HG02763 (cell line): ENCODE data around the gene SYCP2.

Experiments used
- ATAC-seq: cut with Tn5 transposase; IDR thresholded peaks from one replicate; pipeline ENCODE4 v1.9.1; 2021; ENCODE audit warnings: mild to moderate bottlenecking, moderate library complexity; ENCODE audit not compliant: unreplicated experiment

Gene SYCP2

DNA sequence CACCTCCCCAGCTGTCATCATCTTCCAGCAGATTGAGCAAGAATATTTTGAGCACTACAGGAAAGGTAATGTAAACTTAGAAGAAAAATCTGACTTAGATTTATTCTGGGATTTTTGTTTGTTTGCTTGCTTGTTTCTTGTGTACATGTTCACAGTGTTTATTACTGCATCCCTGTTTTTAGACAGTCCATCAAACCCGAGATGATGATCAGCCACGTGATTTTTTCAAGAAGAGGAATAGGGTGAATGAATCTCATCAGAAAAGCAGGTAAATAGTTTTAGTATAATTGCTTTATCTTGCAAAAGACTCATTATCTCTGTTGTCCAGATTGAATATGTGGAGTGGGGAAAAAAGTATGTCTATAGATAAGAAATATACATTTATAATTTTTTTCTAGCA, 8.8 kb upstream of the SYCP2 start:
- no peak for ATAC-seq

DNA sequence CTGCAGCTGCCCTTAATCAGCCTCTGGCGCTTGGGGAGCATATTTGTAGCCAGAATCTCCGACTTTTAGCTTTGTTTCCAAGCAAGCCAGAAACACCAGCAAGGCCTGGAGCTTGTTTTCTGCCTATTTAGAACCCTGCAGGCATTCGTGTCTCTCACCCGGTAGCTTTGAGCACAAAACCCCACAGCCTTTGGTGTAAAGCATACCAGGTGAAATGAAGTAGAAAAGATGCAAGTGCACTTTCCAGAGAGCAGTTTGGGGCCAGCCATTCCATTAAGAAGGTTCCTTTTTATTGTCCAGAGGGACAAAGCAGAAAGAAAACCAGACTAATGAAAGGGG, 7.5 kb upstream of the SYCP2 start:
- ATAC-seq, result no peak

DNA sequence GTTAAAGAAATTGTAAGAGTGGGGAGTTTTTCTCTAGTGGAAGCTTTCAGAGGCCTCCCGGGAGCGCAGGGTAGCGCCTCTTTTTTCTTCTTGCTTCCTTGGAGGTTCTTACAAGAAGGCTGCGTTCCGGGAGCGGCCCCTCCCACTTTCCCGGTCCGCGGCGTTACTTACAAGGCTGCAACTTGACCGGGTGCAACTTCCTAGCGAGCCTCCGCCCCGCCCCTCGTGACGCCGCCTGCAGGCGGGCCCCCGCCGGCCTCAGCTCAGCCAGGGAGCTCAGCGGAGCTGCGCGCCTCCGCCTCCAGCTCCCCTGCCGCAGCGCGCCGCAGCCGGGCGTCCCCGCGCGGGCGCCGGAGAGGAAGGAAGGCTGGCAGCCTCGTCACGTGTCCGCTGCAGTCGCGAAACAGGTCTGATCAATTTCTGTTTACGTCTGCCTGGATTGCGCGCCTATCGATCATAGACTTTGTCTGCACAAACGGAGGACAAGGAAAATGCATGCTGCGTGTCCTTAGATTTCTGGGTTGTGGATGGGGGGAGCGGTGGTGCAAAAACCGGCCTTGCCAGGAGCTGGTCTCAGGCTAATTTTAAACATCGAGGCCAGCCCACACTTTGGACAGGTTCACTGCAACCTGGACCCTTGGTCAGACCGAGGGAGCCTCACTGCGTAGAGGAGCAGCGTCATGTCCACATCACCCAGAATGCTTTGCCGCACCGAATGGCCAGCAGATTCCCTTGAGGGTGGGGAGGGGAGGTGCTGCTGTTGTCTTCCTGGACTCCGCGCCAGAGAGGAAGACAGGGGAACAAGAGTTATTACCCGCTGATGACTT, 6.9 kb upstream of the SYCP2 start, which contains the start of the genes FAM217B and PPP1R3D:
FAM217B (plus strand) TSS at position 261 of the 827 bp plus-strand sequence. CDS start 3,555 bp downstream, outside the sequence.
PPP1R3D (minus strand) TSS at position 177 of the 827 bp plus-strand sequence. CDS start 374 bp downstream, outside the sequence.
- peak; percentile 93 for ATAC-seq

DNA sequence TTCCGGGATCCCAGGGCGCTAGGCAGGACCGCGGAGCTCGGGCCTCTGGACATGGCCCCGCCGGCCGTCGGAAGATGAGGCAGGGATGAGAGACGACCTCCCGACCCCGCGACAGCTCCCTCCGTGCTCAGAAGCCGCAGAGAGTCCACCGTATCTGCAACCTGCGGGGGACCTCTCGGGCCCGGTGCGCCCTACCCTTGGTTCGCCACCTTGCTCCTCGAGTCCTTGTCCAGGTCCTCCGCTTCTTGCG, 6.4 kb upstream of the SYCP2 start:
- peak; percentile 27 for ATAC-seq

DNA sequence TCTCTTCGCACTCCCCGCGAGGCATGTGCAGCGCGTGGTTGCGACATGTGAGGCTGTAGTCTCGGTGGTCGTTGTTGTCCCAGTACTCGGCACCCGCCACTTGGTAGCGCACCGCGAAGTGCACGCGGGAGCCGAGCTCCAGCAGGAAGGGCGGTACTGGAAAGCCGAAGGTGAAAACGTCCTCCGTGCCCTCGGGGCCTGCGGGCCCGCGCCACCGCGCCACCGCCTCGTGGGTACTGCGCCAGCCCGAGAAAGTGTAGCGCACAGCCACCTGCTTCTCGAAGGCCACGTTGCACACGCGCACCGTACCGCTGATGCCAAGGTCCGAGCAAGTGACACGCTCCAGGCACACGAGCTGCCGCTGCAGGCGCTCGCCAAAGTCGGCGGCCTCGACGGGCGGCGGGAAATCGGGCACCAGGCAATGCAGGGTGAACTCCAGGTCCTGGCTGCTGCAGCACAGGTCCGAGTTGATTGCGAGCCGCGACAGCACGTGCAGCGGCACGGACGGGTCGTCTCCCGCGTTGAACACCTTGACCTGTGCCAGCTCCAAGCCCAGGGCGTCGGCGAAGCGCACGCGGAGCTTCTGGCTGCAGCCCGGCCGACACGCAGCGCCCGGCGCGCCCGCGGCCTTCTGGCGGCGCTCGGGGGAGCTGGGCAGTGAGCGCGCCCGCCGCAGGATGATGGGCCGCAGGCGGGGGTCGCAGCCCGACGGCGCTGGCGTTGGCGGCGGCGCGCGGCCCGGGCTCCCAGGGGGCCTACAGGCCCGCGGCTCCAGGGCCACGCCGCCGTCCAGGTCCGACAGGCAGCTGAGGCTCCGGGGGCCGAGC, 5.8 kb upstream of the SYCP2 start:
- ATAC-seq, result peak; percentile 27

DNA sequence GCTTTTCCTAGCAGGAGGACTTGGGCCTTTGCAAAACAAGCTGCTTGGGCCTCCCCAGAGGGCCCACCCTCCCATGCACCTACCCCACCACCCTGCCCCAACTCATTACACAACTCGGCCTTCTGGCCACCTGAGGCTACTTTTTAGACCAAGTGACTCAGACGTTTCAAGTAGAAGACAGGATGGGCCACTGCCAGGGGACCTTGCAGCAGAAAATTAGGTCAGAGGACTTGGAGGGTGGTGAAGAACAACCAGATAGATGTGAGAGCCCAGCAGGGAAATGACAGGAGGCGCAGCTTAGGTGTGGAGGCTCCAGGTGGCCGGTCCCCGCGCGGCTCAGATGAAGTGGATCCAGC, 5.2 kb upstream of the SYCP2 start:
- ATAC-seq, result no peak

DNA sequence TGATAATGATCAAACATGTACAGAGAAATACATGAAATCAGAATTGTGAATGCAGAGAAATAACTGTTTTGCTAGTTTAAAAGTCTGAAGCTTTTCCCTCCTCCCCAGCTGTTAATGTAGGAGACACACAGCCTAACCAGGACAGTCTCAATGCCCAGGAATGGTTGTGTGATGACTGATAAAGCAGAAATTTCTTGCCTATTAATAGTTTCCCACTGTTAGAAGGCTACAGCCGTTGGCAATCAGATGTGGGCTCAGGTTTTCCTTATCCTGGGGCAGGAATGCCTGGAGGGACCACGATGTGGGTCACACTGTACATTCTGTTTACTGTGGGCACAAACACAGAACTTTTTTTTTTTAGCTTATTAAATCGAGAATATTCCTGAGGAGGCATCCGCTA, 4.8 kb upstream of the SYCP2 start:
- ATAC-seq, result no peak

DNA sequence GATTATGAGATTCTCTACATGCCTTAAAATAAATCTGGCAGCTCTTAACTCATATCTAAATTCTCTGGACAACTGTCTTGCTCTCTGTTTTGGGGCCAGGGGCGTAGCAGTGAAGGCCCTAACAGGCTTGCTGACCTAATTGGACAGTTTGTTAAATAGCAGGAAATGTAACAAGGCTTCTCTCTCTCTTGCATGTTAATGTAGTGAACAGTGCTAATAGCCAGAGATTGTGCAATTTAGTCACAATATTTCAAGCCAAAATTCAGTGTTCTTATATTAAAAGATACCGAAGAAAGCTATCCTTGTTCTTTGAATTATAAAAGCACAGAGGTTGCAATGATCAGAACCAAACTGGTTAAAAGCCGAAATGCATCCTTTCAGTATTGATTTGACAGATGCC, 3.7 kb upstream of the SYCP2 start:
- ATAC-seq, result no peak

DNA sequence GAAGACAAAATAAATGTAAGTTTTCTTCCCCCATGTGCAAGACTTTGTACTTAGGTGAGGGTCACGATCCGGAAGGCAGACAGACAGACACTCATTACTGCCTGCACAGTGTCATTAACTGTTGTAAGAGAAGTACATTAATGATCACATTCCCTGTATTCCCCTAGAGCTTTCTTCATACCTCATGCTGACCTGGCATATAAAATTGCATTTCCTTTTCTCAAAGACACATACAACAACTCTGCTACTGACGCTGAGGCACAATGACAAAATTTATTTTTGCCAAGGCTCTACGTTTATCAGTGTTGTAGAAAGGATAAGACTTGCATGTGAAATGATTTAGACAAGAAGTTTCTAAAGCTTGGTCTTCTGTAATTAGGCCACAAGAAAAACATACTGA, 3.0 kb upstream of the SYCP2 start:
- no peak for ATAC-seq

DNA sequence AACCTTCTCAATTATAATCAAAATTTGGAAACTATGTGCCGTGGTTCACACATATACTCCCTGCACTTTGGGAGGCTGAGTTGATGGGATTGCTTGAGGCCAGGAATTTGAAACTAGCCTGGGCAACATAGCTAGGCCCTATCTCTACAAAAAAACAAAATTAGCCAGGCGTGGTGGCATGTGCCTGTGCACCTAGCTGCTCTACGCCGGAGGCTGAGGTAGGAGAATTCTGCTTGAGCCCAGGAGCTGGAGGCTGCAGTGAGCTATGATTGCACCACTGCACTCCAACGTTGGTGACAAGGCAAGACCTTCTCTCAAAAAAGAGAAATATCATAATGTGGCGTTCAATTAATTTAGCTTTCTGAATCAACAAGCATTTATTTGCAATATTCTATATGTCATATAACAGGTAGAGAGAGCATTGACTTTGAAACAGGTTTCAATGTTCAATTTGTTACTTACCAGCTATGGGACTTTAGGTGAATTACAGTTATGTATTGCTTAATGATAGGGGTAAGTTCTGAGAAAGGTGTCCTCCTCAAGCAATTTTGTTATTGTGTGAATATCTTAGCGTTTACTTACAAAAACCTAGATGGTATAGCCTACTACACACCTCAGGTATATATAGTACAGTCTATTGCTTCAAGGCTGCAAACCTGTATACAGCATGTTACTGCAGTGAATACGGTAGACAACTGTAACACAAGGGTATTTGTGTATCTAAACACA, 2.2 kb upstream of the SYCP2 start:
- no peak for ATAC-seq

DNA sequence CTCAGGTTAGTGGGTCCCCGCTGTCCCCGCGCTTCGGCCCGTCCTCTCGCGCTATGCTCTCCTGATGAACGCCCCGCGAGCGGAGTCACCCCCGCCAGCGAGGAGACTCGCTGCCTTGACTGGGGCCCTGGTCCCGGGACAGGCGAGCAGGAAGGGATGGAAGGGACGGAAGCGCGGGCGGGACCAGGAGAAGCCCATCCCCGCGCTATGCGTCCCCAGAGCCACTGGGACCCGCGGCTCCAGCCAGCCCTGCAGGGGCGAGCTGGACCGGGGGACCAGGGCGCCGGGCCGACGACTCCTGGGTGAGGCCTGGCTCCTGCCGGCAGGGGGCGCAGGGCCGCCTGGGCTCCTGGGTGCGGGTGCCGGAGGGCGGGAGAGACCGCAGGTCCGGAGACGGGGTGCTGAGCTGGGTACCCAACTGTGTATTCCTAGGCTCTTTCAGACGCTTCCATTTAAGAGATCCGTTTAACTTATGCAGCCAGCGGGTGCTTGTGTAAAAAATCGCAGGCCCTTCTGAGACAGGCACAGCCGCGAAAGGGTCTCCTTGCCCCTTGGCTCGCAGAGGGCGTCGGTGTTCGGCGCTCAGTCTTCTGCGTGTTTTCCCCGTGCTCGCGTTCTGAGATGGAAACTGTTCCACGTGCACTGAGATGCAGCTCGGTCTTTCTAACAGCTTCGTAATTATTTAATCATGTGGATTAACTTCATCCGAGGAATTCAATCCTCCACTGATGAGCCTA, 580 bp upstream of the SYCP2 start:
- ATAC-seq, result peak; percentile 89

DNA sequence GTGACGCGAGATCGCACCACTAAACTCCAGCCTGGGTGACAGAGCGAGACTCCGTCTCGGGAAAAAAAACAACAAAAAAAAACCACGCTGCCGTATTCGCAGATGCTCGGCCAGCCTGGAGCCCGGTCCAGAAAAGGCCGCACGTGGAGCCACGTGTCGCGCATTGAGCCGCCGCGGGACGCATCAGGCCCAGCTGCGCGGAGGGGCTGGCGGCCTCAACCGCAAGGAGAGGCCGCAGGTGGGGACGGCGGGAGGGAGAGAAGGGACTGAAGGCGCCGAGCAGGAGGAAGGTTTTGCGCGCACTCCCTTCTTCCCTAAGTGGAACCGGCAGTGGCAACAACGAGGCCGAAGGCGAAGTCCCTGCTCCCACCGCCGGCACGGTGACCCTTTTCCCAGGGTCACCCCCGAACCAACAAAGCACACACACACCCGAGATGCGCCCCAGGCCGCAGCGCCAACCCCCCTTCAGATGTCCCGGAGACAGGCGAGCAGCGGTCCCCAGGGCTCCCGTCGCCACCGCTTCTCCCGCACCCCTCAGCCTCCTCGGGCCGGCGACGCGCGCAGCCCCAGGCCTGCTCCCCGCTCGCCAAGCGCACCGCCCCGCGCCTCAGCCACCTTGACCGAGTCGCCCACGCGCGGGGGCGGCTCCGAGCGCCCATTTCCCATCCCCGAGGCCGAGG, 681 bp downstream of the SYCP2 start:
- ATAC-seq, result no peak

DNA sequence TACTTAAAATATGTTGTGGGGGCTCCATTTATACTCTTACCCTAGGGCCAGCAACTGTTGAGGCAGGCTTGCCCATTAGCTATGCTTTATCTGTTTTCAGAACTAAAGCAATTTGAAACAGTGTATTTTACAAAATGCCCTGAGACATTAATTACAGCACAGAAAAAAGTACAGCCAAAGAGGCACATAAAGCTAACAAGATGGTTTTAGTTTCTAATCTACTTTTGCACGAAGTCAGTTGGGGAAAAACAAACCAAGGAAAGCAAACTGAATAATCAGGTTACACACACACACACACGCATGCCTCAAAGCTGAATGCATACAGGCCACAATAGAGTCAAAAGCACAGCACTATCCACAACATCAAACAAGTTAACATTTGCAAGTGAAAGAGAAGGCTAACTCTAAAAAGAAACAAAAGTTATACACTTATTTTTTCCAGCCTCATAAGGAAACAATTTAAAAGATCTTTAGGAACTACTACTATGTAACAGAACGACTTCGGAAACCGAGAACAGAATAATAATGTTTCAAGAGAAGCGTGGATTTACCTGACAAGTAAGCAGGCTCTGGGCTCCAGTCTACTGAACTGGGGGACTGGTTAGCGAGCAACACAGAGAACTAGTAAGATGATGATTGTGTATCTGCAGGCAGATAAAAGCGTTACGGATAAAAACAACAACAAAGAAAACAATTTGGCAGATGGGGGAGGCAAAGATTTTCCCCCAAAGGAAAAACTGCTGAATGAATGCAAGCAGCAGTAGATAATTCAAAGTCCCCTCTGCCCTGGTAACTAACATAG, 1.7 kb downstream of the SYCP2 start:
- ATAC-seq, result no peak

DNA sequence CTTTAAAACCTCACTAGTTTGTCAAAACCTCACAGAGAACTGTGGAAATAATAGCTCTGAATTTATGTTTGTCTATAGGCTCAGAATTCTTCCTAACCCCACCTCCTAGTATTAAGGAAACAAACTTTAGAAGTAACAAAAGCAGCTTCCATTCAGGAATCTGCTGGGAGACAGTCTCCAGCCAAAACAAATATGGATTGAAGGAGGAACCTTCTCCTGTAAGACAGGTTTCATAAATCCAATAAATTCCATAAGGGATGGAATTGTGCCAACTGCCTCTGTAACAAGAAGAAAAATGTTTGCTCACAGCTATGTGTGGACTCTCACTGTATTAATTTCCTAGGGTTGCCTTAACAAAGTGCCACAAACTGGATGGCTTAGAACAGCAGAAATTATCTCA, 7.5 kb downstream of the SYCP2 start:
- ATAC-seq, result no peak

DNA sequence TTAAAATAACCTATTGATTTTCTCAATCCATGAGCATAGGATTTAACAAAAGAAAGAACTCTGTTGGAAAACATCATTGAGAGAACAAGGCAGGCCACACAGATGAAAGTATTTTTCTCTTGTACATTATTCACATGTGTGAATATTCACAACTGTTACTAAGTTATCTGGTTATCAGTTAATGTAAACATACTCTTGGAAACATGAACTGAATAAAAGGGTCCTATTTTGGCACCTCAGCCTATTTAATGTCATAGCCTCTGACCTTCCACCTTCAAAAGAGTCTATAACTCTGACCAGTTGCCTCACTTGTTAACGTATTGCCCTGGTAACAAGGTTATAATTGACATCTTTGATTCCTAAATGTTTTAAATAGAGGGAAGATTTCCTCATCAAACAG, 8.1 kb downstream of the SYCP2 start:
- no peak for ATAC-seq

DNA sequence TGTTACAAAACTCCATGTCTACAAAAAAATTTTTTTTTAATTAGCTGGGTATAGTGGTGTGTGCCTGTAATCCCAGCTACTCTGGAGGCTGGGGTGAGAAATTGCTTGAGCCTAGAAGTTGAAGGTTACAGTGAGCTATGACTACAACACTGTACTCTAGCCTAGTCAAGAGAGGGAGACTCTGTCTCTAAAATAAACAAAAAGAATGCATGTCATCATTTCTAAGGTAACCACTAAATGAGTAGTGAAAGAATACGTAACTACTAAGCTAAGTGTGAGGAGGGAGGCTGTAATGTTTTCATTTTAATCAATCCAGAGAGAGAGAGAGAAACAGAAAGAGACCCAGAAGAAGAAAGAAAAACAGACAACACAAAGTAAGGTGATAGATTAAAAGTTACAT, 9.9 kb downstream of the SYCP2 start:
- ATAC-seq, result no peak

DNA sequence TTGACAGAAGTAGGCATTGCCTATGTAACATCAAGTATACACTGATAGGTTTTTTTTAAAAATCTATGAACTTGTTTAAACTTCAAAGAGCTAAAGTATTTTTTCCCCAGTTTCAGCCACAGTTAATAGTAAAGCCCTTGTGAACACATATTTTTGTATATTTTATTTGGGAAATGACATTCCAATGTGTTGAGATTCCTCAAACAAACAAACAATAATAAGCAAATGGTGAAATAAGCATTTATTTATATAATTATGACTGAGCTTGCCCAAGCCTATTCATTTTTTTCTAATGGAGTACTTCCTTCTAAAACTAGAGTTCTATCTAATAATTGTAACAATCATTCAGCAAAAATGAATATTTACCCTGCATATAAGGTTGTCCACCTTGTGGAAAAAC, 12.5 kb downstream of the SYCP2 start:
- ATAC-seq, result no peak

DNA sequence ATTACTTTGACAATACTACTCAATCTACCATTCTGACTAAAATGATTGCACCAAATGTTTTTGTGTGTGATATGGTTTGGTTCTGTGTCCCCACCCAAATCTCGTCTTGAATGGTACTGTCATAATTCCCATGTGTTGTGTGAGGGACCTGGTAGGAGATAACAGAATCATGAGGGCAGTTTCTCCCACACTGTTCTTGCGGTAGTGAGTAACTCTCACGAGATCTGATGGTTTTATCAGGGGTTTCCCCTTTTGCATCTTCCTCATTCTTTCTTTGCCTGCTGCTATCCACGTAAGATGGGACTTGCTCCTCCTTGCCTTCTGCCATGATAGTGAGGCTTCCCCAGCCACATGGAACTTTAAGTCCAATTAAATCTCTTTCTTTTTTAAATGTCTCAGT, 20.8 kb downstream of the SYCP2 start:
- no peak for ATAC-seq

DNA sequence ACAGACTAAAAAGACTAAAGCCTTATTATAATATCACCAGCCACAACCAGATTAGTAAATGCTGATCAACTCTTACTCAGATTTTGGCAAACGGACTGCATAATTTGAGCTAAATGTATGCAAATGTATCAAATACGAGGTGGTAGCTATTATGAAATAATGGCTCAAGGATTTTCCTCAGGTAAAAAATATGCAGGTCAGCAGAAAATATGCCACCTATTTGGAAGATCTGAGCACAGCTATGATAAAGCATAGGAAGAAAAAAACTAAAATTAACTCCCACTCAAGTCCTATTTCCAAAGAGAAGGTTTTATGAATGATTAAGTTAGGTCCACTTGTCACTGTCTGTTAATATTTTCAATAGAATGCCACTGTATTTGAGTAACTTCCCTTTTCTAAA, 22.4 kb downstream of the SYCP2 start:
- ATAC-seq, result no peak

DNA sequence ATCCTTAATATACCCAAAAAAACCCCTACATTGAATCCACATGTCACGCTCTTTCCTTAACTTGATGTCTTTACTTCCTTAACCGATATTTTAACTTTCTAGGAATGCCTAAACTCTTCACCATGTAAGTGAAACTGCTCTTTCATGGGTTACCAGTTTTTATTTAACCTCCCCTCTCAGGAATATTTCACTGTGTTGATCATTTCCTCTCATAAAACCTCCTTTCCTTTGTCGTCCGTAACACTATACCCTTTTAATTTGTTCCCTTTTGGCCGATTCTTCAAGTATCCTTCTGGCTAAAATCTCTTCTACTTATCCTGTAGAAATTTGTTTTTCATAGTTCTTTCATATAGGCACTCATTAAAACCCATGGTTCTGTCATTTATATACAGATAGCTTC, 24.6 kb downstream of the SYCP2 start:
- ATAC-seq, result no peak
